Type B pancreatic cell (in vitro differentiated cells): ENCODE measurements around the gene STX8. TPM values are rescaled to one million over a fixed set of nuclear protein-coding genes. Genes with fewer than 3 reads are reported as not detected.
A peak's percentile ranks its signal among the peaks of the same experiment; 100 is the strongest.
"Not testable (repeated sequence)": the region's sequence is repeated elsewhere in the genome, so short reads cannot be mapped to it uniquely, and the experiment has no call there.

ENCODE experiments used
- DNase-seq: peaks from one replicate; pipeline ENCODE4 v3.0.0; 2021; ENCODE audit warnings: mixed read lengths; ENCODE audit not compliant: unreplicated experiment; ENCODE audit errors: extremely low spot score
- H3K27ac Mint-ChIP-seq: 2 replicates; pipeline ENCODE4 v1.8.0; 2021; ENCODE audit warnings: mild to moderate bottlenecking, mixed read lengths
- H3K27me3 Mint-ChIP-seq: 2 replicates; pipeline ENCODE4 v1.8.0; 2021; ENCODE audit warnings: mixed read lengths
- H3K36me3 Mint-ChIP-seq: 2 replicates; pipeline ENCODE4 v1.8.0; 2021; ENCODE audit warnings: mixed read lengths
- H3K4me1 Mint-ChIP-seq: one replicate; pipeline ENCODE4 v1.8.0; 2021; ENCODE audit warnings: mixed read lengths; ENCODE audit not compliant: unreplicated experiment
- H3K4me3 Mint-ChIP-seq: 2 replicates; pipeline ENCODE4 v1.8.0; 2021; ENCODE audit warnings: mild to moderate bottlenecking, mixed read lengths
- H3K9me3 Mint-ChIP-seq: 2 replicates; pipeline ENCODE4 v1.8.0; 2021; ENCODE audit warnings: mixed read lengths
- total RNA-seq: library from RNA; stranded (reverse); gene quantifications from 2 replicates; pipeline ENCODE4 v1.2.1, GENCODE V29; 2021; ENCODE audit warnings: low replicate concordance
- TF ChIP-seq, protein P1 (sequence below): fragments of 200-600 bp; sonication (generic); conservative IDR thresholded peaks from 2 replicates; pipeline ENCODE4 v1.5.0; 2021; ENCODE audit warnings: antibody characterized with exemption, mild to moderate bottlenecking

Gene STX8
- total RNA-seq, 1 donor from 2014 or later = 59.3 TPM

DNA sequence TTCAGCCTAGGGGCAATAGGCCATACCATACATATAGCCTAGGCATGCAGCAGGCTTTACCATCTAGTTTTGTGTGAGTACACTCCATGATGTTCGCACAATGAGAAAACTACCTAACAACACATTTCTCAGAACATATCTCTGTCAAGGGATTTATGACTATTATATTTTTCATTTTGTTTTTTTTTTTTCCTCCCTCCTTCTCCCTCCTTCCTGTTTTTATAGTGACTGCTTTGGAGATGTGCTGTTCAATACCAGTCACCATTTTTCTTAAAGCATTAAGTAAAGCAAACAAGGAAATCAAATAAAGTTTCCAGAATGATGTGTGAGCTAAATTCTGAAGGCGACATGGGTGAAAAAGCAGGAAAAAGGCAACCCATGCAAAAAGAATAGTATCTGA is 194.6 kb downstream of the STX8 start:
- Mint-ChIP-seq H3K36me3 (peaks cover 11% of the 10 kb centered on the region), H3K4me1 (peaks cover under 1% of the 10 kb centered on the region), H3K9me3 (no peaks in the 10 kb centered on the region), H3K27me3 (no peaks in the 10 kb centered on the region), H3K4me3 (no peak overlapping the region), H3K27ac (no peak overlapping the region)
- DNase-seq = no peak
- TF ChIP-seq, protein P1, sequence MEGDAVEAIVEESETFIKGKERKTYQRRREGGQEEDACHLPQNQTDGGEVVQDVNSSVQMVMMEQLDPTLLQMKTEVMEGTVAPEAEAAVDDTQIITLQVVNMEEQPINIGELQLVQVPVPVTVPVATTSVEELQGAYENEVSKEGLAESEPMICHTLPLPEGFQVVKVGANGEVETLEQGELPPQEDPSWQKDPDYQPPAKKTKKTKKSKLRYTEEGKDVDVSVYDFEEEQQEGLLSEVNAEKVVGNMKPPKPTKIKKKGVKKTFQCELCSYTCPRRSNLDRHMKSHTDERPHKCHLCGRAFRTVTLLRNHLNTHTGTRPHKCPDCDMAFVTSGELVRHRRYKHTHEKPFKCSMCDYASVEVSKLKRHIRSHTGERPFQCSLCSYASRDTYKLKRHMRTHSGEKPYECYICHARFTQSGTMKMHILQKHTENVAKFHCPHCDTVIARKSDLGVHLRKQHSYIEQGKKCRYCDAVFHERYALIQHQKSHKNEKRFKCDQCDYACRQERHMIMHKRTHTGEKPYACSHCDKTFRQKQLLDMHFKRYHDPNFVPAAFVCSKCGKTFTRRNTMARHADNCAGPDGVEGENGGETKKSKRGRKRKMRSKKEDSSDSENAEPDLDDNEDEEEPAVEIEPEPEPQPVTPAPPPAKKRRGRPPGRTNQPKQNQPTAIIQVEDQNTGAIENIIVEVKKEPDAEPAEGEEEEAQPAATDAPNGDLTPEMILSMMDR = no peak

DNA sequence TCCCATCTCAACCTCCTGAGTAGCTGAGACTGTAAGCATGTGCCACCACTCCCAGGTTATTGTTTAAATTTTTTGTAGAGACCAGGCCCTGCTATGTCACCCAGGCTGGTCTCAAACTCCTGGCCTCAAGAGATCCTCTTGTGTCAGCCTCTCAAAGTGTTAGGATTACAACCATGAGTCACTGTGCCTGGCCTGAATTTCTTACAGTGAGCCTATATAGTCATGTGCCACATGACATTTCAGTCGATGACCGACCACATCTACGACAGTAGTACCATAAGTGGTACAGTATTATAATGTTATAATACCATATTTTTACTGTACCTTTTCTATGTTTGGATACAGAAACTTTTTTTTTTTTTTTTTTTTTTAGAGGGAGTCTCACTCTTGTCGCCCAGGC is 195.3 kb downstream of the STX8 start:
- Mint-ChIP-seq H3K36me3 (peaks cover 17% of the 10 kb centered on the region), H3K9me3 (no peaks in the 10 kb centered on the region), H3K4me1 (no peaks in the 10 kb centered on the region), H3K27ac (no peak overlapping the region), H3K4me3 (no peak overlapping the region), H3K27me3 (no peaks in the 10 kb centered on the region)
- TF ChIP-seq, protein P1 = no peak
- DNase-seq = no peak

DNA sequence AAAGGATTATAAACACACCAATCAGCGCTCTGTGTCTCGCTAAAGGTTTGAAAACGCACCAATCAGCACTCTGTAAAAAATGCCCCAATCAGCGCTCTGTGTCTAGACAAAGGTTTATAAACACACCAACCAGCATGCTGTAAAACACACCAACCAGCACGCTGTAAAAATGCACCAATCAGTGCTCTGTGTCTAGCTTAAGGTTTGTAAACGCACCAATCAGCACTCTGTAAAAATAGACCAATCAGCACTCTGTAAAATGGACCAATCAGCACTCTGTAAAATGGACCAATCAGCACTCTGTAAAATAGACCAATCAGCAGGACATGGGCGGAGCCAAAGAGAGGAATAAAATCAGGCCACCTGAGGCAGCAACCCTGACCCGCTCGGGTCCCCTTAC is 199.4 kb downstream of the STX8 start:
- H3K4me1 Mint-ChIP-seq, H3K27me3 Mint-ChIP-seq, DNase-seq, H3K9me3 Mint-ChIP-seq, H3K27ac Mint-ChIP-seq, H3K4me3 Mint-ChIP-seq: not testable (repeated sequence)
- peaks cover 17% of the 10 kb centered on the region for H3K36me3 Mint-ChIP-seq

DNA sequence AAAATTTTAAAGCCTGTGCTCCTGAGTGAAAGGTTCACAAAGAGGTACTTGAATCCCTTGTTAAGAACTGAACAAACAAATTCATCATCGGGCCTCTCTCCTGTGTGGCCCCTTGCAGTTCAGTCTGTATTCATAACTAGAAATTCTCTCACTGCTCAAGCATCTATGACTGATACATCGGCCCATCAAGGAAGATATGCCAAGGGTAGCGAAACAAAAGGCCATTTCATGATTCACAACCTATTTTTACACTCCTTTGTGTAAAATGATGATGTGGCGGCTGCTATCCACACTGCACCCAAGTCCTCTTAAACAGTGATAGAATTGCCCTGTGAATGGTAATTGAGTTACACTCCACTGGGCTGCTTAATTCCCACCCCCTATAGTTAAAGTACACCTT is 204.6 kb downstream of the STX8 start:
- Mint-ChIP-seq H3K4me1 (peaks cover 12% of the 10 kb centered on the region), H3K27ac (peak overlapping the region; percentile 40), H3K4me3 (no peak overlapping the region), H3K9me3 (no peaks in the 10 kb centered on the region), H3K27me3 (no peaks in the 10 kb centered on the region), H3K36me3 (peaks cover 5% of the 10 kb centered on the region)
- no peak for DNase-seq
- TF ChIP-seq, protein P1 = no peak

DNA sequence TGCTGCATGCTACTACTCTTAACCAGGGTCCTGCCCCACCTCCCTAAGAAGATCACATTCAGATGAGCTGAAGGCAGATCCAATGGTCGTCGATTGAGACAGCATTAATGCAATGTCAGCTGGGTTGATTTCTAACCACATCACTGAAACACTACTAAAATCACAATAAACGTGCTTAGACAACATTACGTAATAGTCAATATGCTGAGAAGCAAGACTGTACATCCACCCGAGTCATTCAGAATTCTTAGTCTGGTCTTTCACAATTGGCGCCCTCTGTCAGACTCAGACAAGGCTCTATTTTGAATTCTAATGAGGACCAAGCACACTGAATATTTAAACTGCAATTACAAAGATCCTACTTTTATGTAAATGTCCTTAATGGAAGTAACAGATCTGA is 205.2 kb downstream of the STX8 start:
- Mint-ChIP-seq H3K27ac (peak overlapping the region; percentile 40), H3K4me1 (peaks cover 12% of the 10 kb centered on the region), H3K9me3 (no peaks in the 10 kb centered on the region), H3K27me3 (no peaks in the 10 kb centered on the region), H3K4me3 (no peak overlapping the region), H3K36me3 (no peaks in the 10 kb centered on the region)
- TF ChIP-seq, protein P1 = no peak
- DNase-seq = no peak

DNA sequence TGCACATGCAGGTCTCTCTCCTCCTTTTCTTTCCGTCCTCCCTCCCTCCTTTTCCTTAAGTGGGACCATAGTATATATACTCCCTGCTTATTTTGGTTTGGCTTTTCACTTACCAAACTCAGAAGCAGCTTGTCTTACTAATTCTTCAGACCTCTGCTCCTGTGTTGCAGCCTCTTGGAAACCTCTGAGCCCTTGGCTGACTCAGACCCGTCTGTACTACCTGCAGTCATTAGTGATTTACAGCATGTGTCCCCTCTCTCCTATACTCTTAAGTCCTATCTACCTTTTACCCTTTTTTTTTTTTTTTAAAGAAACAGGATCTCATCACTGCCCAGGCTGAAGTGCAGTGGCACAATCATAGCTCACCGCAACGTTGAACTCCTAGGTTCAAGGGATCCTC is 207.0 kb downstream of the STX8 start:
- H3K27me3 Mint-ChIP-seq = no peaks in the 10 kb centered on the region
- peaks cover 22% of the 10 kb centered on the region for H3K4me1 Mint-ChIP-seq
- H3K9me3 Mint-ChIP-seq = no peaks in the 10 kb centered on the region
- no peak for DNase-seq
- TF ChIP-seq, protein P1 = no peak
- no peaks in the 10 kb centered on the region for H3K36me3 Mint-ChIP-seq
- no peak overlapping the region for H3K4me3 Mint-ChIP-seq
- H3K27ac Mint-ChIP-seq = no peak overlapping the region
